Activated CD8-positive, alpha-beta memory T cell treated with anti-CD3 and anti-CD28 coated beads, Interleukin-2, amount 50 U/mL, for 48 hours (primary cell): ENCODE measurements around the gene SERTAD2.
A peak's percentile ranks its signal among the peaks of the same experiment; 100 is the strongest.

Experiments used
- DNase-seq: peaks from one replicate; pipeline ENCODE4 v3.0.0-alpha.2; 2020

SERTAD2 gene

GRCh38 chr2:64653109-64654062 is at the start of gene SERTAD2:
Gene SERTAD2 (minus strand): TSS chr2:64653913. CDS start chr2:64636871, 17,042 bp downstream.
- peak; percentile 88 for DNase-seq

- no peak for DNase-seq
These were observed 46.6 kb upstream of the SERTAD2 start for GRCh38 chr2:64700133-64700809.

GRCh38 chr2:64699712-64700111 is 46.0 kb upstream of the SERTAD2 start:
- DNase-seq, result peak; percentile 59

- DNase-seq, result no peak
These were observed 45.1 kb upstream of the SERTAD2 start for GRCh38 chr2:64698668-64699444.

- no peak for DNase-seq
These were observed 44.5 kb upstream of the SERTAD2 start for GRCh38 chr2:64698177-64698643.

- DNase-seq, result no peak
These were observed 43.8 kb upstream of the SERTAD2 start for GRCh38 chr2:64697297-64698176.

GRCh38 chr2:64696636-64697035 is 42.9 kb upstream of the SERTAD2 start:
- no peak for DNase-seq

- no peak for DNase-seq
These were observed 42.1 kb upstream of the SERTAD2 start for GRCh38 chr2:64695721-64696261.

- DNase-seq, result no peak
These were observed 38.7 kb upstream of the SERTAD2 start for GRCh38 chr2:64692401-64692800.

- no peak for DNase-seq
These were observed 35.2 kb upstream of the SERTAD2 start for GRCh38 chr2:64688909-64689308.

GRCh38 chr2:64686283-64686956 is 32.7 kb upstream of the SERTAD2 start:
- no peak for DNase-seq

- DNase-seq, result no peak
These were observed 31.7 kb upstream of the SERTAD2 start for GRCh38 chr2:64685430-64685829.

GRCh38 chr2:64683771-64684510 is 30.2 kb upstream of the SERTAD2 start:
- no peak for DNase-seq

GRCh38 chr2:64681479-64681967 is 27.8 kb upstream of the SERTAD2 start:
- DNase-seq, result no peak

- no peak for DNase-seq
These were observed 26.1 kb upstream of the SERTAD2 start for GRCh38 chr2:64679673-64680425.

- DNase-seq, result no peak
These were observed 25.3 kb upstream of the SERTAD2 start for GRCh38 chr2:64678771-64679590.

- DNase-seq, result no peak
These were observed 23.8 kb upstream of the SERTAD2 start for GRCh38 chr2:64677530-64677929.

GRCh38 chr2:64675860-64676259 is 22.1 kb upstream of the SERTAD2 start:
- DNase-seq, result peak; percentile 66
